Activated CD8-positive, alpha-beta memory T cell treated with anti-CD3 and anti-CD28 coated beads for 36 hours (primary cell): ENCODE results near the gene TSPAN18. TPM values are rescaled to one million over a fixed set of nuclear protein-coding genes. Genes with fewer than 3 reads are reported as not detected.

Source experiments
- CTCF ChIA-PET: fragments of 350-600 bp; sonication (Branson Sonifier 250); formaldehyde crosslinking; loops from one replicate; lab custom pipeline; 2021; ENCODE audit warnings: antibody characterized with exemption; lab: Charles Lee
- POLR2A ChIA-PET: fragments of 350-600 bp; sonication (Branson Sonifier 250); formaldehyde crosslinking; loops from one replicate; lab custom pipeline; 2021; ENCODE audit warnings: antibody characterized with exemption; lab: Charles Lee
- total RNA-seq, 2 experiments: library from RNA; stranded (reverse); gene quantifications; one replicate each; pipeline ENCODE4 v1.2.3, GENCODE V29; 2021

TSPAN18 gene
- total RNA-seq, 2 experiments from 2014 or later, result 0.84 to 1.1 TPM

GRCh38 chr11:44766112-44766971 is 39.6 kb downstream of the TSPAN18 start:
- CTCF ChIA-PET, result interaction anchor here (0.8 to 1.4 kb wide), 3 partner anchors 10 to 209 kb away, joined by 3 to 4 read pairs (median 4); no protein-coding TSS in a partner anchor
- POLR2A ChIA-PET, result no interaction called here

DNA sequence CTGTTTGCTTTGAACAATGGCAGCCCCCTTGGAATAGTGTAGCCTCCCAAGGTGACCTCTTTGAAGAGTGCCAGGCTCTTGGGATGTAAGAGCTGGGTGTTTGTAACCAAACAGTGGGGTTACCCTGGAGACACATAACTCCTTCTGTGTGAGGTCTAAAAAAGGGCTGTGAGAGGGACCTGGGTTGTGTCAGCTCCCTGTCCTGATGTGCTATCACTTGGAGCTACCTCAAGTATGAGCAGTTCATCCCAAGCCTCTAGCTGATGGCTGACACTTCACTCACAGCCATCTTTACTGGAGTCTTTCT is 40.2 kb downstream of the TSPAN18 start:
- CTCF ChIA-PET, result interaction anchor here (0.8 to 1.4 kb wide), 3 partner anchors 9 to 210 kb away, joined by 3 to 4 read pairs (median 3); no protein-coding TSS in a partner anchor
- POLR2A ChIA-PET, result no interaction called here

DNA sequence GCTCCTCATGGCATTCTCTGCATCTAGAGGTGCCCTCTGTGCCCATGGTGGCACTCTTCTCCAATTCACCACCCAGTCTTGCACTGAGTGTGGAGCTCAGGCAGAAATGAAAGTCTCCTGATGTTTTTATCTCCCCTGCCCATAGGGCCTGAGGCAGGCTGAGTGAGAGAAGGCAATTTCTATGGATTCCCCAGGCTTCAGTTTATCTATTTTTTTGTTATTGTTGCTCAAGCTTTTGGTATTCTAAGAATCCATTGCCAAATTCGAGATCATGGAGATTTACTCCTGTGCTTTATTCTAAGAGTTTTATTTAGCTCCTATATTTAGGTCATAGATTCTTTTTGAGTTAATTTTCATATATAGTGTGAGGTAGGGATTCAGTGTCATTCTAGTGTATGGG is 40.7 kb downstream of the TSPAN18 start:
- ChIA-PET CTCF (interaction anchor here (0.8 to 1.4 kb wide), 3 partner anchors 9 to 210 kb away, joined by 3 to 4 read pairs (median 3); no protein-coding TSS in a partner anchor), POLR2A (no interaction called here)

DNA sequence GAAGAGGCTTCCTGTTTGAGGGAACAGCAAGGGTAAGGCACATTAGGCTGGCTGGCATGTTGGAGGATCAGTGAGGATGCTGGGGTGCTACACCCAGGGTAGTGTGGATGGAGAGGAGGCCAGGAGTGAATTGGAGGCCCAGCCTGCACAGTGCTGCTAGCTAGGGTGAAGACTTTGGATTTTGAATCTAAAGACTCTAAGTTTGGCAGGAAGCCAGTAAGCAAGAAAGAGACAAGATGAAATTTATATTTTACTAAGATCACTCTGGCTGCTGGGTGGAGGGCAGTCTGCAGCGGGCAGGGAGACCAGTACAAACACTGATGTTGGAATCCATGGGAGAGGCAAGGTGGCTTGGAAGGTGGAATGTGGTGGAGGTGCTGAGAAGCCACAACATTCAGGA is 43.6 kb downstream of the TSPAN18 start:
- POLR2A ChIA-PET, result no interaction called here

GRCh38 chr11:44771252-44771734 is 44.5 kb downstream of the TSPAN18 start:
- CTCF ChIA-PET, result interaction anchor here (1.2 kb wide), 1 partner anchor 10 kb away, joined by 3 read pairs; no protein-coding TSS in a partner anchor
- POLR2A ChIA-PET, result no interaction called here

More for the DNA sequence above, 43.6 kb downstream of the TSPAN18 start:
- CTCF ChIA-PET, result interaction anchor here (1.2 kb wide), 1 partner anchor 11 kb away, joined by 3 read pairs; no protein-coding TSS in a partner anchor

DNA sequence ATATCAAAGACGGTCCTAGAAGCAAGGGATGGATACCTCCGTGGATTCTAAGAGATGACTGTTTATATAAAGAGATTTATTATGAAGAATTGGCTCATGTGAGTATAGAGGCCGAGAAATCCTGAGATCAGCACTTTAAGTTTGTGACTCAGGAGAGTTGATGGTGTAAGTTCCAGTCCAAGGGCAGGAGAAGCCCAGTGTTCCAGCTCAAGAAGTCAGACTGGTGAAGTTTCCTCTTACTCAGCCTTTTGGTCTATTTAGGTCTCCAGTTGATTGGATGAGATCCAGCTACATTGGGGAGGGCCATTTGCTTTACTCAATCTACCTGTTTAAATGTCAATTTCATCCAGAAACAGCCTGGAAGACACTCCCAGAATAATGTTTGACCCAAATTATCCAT is 45.1 kb downstream of the TSPAN18 start:
- POLR2A ChIA-PET, result no interaction called here
- CTCF ChIA-PET, result interaction anchor here (1.2 kb wide), 1 partner anchor 9 kb away, joined by 3 read pairs; no protein-coding TSS in a partner anchor

GRCh38 chr11:44773351-44773965 is 46.7 kb downstream of the TSPAN18 start:
- ChIA-PET CTCF (interaction anchor here (1.5 to 2.1 kb wide), 2 partner anchors 63 to 138 kb away, joined by 3 to 8 read pairs; no protein-coding TSS in a partner anchor), POLR2A (no interaction called here)

DNA sequence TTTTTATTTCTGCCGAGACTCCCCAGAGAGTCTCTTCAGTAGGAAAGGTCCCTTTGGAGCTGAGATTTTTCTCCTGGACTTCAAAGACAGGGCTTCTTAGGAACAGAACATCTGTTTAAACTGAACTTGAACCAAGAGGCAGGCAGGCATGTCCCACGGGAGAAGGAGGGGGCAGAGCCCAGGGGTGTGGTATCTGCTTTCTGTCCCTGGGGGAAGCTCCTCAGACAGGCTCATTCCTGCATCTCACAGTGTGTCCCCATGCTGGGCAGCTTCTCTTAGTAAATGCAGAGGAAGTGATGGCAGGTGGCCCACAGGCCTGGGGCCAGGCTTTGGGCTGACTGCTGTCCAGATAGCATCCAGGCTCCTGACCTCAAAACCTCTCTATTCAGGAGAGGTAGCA is 47.3 kb downstream of the TSPAN18 start:
- ChIA-PET CTCF (interaction anchor here (1.3 to 2.1 kb wide), 3 partner anchors 64 to 217 kb away, joined by 3 to 8 read pairs (median 3); no protein-coding TSS in a partner anchor), POLR2A (no interaction called here)

GRCh38 chr11:44774731-44775130 is 48.0 kb downstream of the TSPAN18 start:
- POLR2A ChIA-PET, result no interaction called here
- CTCF ChIA-PET, result interaction anchor here (0.6 to 2.5 kb wide), 12 partner anchors 10 to 705 kb away, joined by 3 to 8 read pairs (median 3); no protein-coding TSS in a partner anchor

GRCh38 chr11:44775366-44775984 is 48.7 kb downstream of the TSPAN18 start:
- POLR2A ChIA-PET, result no interaction called here
- CTCF ChIA-PET, result interaction anchor here (0.6 to 2.5 kb wide), 15 partner anchors 8 to 704 kb away, joined by 3 to 7 read pairs (median 3); no protein-coding TSS in a partner anchor

- ChIA-PET CTCF (interaction anchor here (0.8 to 2.5 kb wide), 11 partner anchors 9 to 220 kb away, joined by 3 to 7 read pairs (median 3); no protein-coding TSS in a partner anchor), POLR2A (no interaction called here)
These were observed 49.3 kb downstream of the TSPAN18 start for GRCh38 chr11:44775985-44776446.

DNA sequence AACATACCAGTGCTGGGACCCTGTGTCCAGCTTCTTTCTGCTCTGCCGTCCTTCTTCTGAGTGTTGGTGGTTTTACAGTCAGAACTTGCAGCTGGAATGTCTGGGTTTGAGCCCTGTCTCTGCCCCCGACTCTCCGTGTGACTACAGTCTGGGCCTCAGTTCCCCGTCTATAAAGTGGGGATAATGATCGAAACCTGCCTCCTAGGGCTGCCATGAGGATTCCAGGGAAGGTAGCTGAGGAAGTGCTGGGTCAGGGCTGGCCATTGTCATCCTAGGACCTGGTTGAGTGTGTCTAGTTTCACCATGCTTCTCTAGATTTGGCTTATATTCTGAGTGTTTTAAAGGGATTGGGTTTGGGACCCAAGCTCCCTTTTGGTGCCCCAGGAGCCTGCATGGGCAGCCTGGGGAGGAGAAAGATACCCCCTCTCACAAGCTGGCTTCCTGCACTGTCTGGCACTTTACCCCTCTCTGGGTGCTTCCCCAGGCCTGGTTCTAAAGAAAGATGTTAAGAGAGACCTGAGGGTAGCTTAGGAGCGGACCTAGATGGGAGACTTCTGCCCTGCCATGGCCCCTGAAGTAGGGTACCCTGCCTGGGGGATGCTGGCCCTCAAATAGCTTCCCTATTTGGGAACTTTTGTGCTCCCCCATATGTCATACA is 49.9 kb downstream of the TSPAN18 start:
- ChIA-PET POLR2A (interaction anchor here (0.6 kb wide), 1 partner anchor 49 kb away, joined by 3 read pairs; no protein-coding TSS in a partner anchor), CTCF (interaction anchor here (0.6 to 2.5 kb wide), 9 partner anchors 9 to 156 kb away, joined by 3 to 7 read pairs (median 4); no protein-coding TSS in a partner anchor)

GRCh38 chr11:44777209-44778194 is 50.7 kb downstream of the TSPAN18 start:
- CTCF ChIA-PET, result interaction anchor here (0.6 to 2.5 kb wide), 6 partner anchors 9 to 139 kb away, joined by 3 to 7 read pairs (median 4); no protein-coding TSS in a partner anchor

GRCh38 chr11:44778195-44779100 is 51.7 kb downstream of the TSPAN18 start:
- ChIA-PET POLR2A (no interaction called here), CTCF (interaction anchor here (2.1 kb wide), 1 partner anchor 8 kb away, joined by 4 read pairs; no protein-coding TSS in a partner anchor)

More at GRCh38 chr11:44777209-44778194, 50.7 kb downstream of the TSPAN18 start:
- POLR2A ChIA-PET, result interaction anchor here (0.6 kb wide), 1 partner anchor 50 kb away, joined by 3 read pairs; no protein-coding TSS in a partner anchor

DNA sequence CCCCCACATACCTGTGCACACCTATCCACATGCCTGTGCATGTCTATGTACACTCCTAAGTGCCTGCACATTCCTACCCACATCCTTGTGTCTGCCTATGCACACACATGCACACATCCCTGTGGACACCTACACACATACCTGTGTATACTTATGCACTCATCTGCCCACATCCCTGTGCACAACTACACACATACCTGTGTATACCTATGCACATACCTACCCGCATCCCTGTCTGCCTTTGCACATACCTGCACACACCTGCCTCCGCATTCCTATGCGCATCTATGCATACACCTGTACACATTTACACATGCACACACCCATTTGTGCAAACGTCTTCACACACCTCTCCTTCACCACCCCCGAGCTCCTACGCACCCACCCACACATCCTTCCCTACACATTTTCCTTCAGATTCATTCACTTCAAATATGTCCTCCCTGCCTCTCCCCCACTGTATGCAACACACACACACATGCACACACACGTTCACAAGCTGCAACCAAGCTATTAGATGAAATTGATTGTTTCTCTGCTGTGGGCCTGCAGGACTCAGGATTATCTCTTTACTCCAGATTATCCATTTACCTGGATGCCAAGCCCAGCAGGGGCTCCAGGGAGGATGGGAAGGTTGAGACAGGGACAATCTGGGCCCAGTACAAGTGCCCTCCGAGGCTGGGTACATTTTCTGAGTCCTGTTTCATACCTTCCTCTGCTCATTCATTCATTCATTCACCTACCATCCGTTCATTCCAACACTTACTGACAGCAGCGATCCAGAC is 53.2 kb downstream of the TSPAN18 start:
- CTCF ChIA-PET, result no interaction called here

More for the DNA sequence above, 53.2 kb downstream of the TSPAN18 start:
- POLR2A ChIA-PET, result no interaction called here
